ENCODE data around the gene ARL4C.
"Not testable (repeated sequence)": the region's sequence is repeated elsewhere in the genome, so short reads cannot be mapped to it uniquely, and the experiment has no call there.

The ARL4C gene

GRCh38 chr2:234455246-234455645 is 41.6 kb downstream of the ARL4C start:
- not testable (repeated sequence) for H3K9me3 ChIP-seq (ENCODE audit: control insufficient read depth in 2 of 2, low read length in 2 of 2); H3K4me1 ChIP-seq (ENCODE audit: control insufficient read depth, insufficient read depth, low read length); H3K27ac ChIP-seq (ENCODE audit: low read length); H3K9ac ChIP-seq (ENCODE audit: low read length in 2 of 2); H3K4me3 ChIP-seq (ENCODE audit: low read length in 2 of 2); H3K27me3 ChIP-seq (ENCODE audit: control insufficient read depth in 1 of 2, insufficient read depth in 2 of 2, low read length in 2 of 2); H3K36me3 ChIP-seq (ENCODE audit: control insufficient read depth in 2 of 2, insufficient read depth in 2 of 2, low read length in 2 of 2)

DNA sequence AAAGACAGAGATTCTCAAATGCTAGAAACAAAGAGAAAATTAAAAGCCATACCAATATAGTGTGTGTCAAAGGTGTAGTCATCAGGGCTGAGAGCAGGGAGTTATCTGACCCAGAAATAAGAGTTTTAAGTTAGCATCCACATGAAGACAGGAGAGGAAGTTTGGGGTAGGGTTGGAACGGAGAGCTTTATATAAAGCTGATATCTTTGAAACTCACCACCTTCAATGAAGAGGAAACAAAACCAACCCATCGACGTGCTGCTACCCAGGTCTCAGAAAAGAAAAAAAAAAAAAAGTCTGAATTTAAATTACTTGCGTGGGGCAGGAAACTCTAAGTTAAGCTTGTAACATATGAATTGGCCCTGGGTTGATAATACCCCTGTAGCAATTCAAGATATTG is 42.4 kb downstream of the ARL4C start:
- Histone ChIP-seq H3K36me3 (ENCODE audit: control insufficient read depth in 2 of 2, insufficient read depth in 2 of 2, low read length in 2 of 2) (no peaks in the 10 kb centered on the region), H3K4me1 (ENCODE audit: control insufficient read depth, insufficient read depth, low read length) (no peaks in the 10 kb centered on the region), H3K27ac (ENCODE audit: low read length) (no peak overlapping the region), H3K27me3 (ENCODE audit: control insufficient read depth in 1 of 2, insufficient read depth in 2 of 2, low read length in 2 of 2) (no peaks in the 10 kb centered on the region), H3K9me3 (ENCODE audit: control insufficient read depth in 2 of 2, low read length in 2 of 2) (peaks cover 0 to 4% of the 10 kb centered on the region in 2 donors), H3K9ac (ENCODE audit: low read length in 2 of 2) (no peak overlapping the region), H3K4me3 (ENCODE audit: low read length in 2 of 2) (no peak overlapping the region)

DNA sequence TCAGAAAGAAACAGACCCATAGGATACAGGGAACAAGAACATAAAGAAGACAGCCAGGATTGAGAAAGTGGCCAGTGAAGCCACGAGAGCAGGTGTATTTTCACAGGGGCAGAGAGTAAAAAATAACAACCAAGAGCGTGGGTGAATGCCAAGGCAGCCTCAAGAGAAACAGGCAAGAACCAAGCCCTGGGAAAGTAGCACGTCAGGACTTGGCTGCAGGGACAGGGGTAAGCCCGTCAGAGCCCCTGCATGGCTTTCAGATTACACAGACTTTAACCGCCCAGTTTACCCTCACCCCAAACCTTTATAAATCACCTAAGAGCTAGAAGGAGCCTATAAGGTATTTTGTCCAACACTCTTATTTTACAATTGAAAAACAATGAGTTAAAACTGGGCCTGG is 43.7 kb downstream of the ARL4C start:
- Histone ChIP-seq H3K36me3 (ENCODE audit: control insufficient read depth in 2 of 2, insufficient read depth in 2 of 2, low read length in 2 of 2) (no peaks in the 10 kb centered on the region), H3K9ac (ENCODE audit: low read length in 2 of 2) (no peak overlapping the region), H3K27me3 (ENCODE audit: control insufficient read depth in 1 of 2, insufficient read depth in 2 of 2, low read length in 2 of 2) (no peaks in the 10 kb centered on the region), H3K27ac (ENCODE audit: low read length) (no peak overlapping the region), H3K9me3 (ENCODE audit: control insufficient read depth in 2 of 2, low read length in 2 of 2) (peaks cover 0 to 2% of the 10 kb centered on the region in 2 donors), H3K4me1 (ENCODE audit: control insufficient read depth, insufficient read depth, low read length) (no peaks in the 10 kb centered on the region), H3K4me3 (ENCODE audit: low read length in 2 of 2) (no peak overlapping the region)

- H3K27ac ChIP-seq (ENCODE audit: low read length), result no peak overlapping the region
- H3K27me3 ChIP-seq (ENCODE audit: control insufficient read depth in 1 of 2, insufficient read depth in 2 of 2, low read length in 2 of 2), result no peaks in the 10 kb centered on the region
- no peaks in the 10 kb centered on the region for H3K4me1 ChIP-seq (ENCODE audit: control insufficient read depth, insufficient read depth, low read length)
- no peaks in the 10 kb centered on the region for H3K9me3 ChIP-seq (ENCODE audit: control insufficient read depth in 2 of 2, low read length in 2 of 2)
- no peak overlapping the region for H3K4me3 ChIP-seq (ENCODE audit: low read length in 2 of 2)
- H3K9ac ChIP-seq (ENCODE audit: low read length in 2 of 2), result no peak overlapping the region
- no peaks in the 10 kb centered on the region for H3K36me3 ChIP-seq (ENCODE audit: control insufficient read depth in 2 of 2, insufficient read depth in 2 of 2, low read length in 2 of 2)
Observed at GRCh38 chr2:234451852-234452625, 44.8 kb downstream of the ARL4C start.

DNA sequence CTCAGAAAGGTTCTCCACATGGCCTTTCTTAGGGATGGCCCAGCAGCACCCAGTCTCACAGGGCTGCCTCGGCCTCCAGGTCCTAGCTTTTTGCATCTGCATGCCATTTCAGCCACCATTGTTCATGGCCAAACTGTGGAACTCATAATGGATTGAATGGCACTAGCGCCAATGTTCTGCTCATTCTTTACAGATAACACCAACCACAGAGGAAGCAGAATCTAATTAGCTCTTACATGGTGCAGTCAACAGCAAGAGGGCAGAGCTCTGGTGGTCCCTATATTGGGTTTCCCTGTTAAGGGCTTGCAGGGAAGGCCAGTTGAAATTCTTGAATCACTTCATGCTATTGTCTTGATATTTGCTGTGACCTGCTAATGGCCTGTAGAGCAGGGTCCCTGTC is 45.6 kb downstream of the ARL4C start:
- Histone ChIP-seq H3K9ac (ENCODE audit: low read length in 2 of 2) (no peak overlapping the region), H3K27me3 (ENCODE audit: control insufficient read depth in 1 of 2, insufficient read depth in 2 of 2, low read length in 2 of 2) (no peaks in the 10 kb centered on the region), H3K9me3 (ENCODE audit: control insufficient read depth in 2 of 2, low read length in 2 of 2) (no peaks in the 10 kb centered on the region), H3K36me3 (ENCODE audit: control insufficient read depth in 2 of 2, insufficient read depth in 2 of 2, low read length in 2 of 2) (no peaks in the 10 kb centered on the region), H3K4me1 (ENCODE audit: control insufficient read depth, insufficient read depth, low read length) (no peaks in the 10 kb centered on the region), H3K4me3 (ENCODE audit: low read length in 2 of 2) (no peak overlapping the region), H3K27ac (ENCODE audit: low read length) (no peak overlapping the region)

- H3K27me3 ChIP-seq (ENCODE audit: control insufficient read depth in 1 of 2, insufficient read depth in 2 of 2, low read length in 2 of 2), result no peaks in the 10 kb centered on the region
- H3K36me3 ChIP-seq (ENCODE audit: control insufficient read depth in 2 of 2, insufficient read depth in 2 of 2, low read length in 2 of 2), result no peaks in the 10 kb centered on the region
- no peaks in the 10 kb centered on the region for H3K4me1 ChIP-seq (ENCODE audit: control insufficient read depth, insufficient read depth, low read length)
- no peak overlapping the region for H3K27ac ChIP-seq (ENCODE audit: low read length)
- H3K9ac ChIP-seq (ENCODE audit: low read length in 2 of 2), result no peak overlapping the region
- no peaks in the 10 kb centered on the region for H3K9me3 ChIP-seq (ENCODE audit: control insufficient read depth in 2 of 2, low read length in 2 of 2)
- H3K4me3 ChIP-seq (ENCODE audit: low read length in 2 of 2), result no peak overlapping the region
Observed at GRCh38 chr2:234450431-234451124, 46.3 kb downstream of the ARL4C start.

DNA sequence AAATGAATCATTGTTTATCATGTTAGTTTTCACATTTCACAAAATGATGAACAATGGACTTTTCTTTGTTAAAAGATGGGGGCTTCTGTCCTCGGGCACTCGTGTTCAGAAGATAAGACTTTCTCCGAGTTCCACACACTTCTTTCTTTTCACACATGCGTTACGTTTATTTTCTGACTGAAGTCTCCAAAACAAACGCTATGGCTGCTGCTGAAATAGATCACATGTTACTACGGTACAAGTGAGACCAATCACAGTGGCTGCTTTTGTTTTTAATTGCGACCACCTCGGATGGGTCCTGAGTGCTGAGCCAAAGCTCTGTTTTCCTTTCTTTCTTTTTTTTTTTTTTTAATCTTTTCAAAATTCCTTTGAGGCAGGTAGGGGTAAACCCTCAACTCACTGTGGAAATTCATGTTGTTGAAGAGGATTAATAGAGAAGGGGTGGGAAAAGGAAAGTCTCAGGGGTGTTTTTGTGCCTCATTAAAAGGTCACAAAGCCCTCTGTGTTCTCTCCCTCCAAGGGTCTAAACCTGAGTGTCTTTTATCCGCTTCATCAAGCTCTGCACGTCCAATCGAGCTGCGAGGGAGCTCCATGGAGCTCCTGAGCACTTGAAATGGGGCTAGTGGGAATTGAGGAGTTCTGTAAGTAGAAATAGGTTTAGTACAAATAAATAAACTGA is 48.2 kb downstream of the ARL4C start:
- no peak overlapping the region for H3K4me3 ChIP-seq (ENCODE audit: low read length in 2 of 2)
- H3K27ac ChIP-seq (ENCODE audit: low read length), result no peak overlapping the region
- no peaks in the 10 kb centered on the region for H3K27me3 ChIP-seq (ENCODE audit: control insufficient read depth in 1 of 2, insufficient read depth in 2 of 2, low read length in 2 of 2)
- H3K4me1 ChIP-seq (ENCODE audit: control insufficient read depth, insufficient read depth, low read length), result peaks cover 8% of the 10 kb centered on the region
- H3K36me3 ChIP-seq (ENCODE audit: control insufficient read depth in 2 of 2, insufficient read depth in 2 of 2, low read length in 2 of 2), result no peaks in the 10 kb centered on the region
- no peaks in the 10 kb centered on the region for H3K9me3 ChIP-seq (ENCODE audit: control insufficient read depth in 2 of 2, low read length in 2 of 2)
- no peak overlapping the region for H3K9ac ChIP-seq (ENCODE audit: low read length in 2 of 2)

DNA sequence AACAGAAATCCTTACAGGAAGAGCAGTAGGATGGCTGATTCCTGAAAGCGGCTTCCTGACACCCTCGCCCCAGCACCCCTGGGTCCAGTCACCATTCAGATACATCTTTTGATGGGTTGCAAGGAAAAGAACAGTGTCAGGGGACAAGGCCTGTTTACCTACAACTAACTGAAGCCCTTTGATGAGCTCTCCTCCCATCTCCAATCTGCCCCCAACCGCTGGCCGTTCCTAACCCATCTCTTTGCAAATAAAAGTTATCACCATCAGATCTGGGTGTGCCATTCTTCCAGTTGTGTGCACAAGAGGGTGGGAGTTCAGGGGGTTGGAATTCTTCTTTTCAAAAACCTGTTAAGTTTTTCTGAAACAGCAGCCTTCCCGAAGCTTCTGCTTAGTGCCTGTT is 48.9 kb downstream of the ARL4C start:
- Histone ChIP-seq H3K27me3 (ENCODE audit: control insufficient read depth in 1 of 2, insufficient read depth in 2 of 2, low read length in 2 of 2) (no peaks in the 10 kb centered on the region), H3K4me3 (ENCODE audit: low read length in 2 of 2) (no peak overlapping the region), H3K9ac (ENCODE audit: low read length in 2 of 2) (no peak overlapping the region), H3K4me1 (ENCODE audit: control insufficient read depth, insufficient read depth, low read length) (peaks cover 8% of the 10 kb centered on the region), H3K9me3 (ENCODE audit: control insufficient read depth in 2 of 2, low read length in 2 of 2) (no peaks in the 10 kb centered on the region), H3K36me3 (ENCODE audit: control insufficient read depth in 2 of 2, insufficient read depth in 2 of 2, low read length in 2 of 2) (no peaks in the 10 kb centered on the region), H3K27ac (ENCODE audit: low read length) (no peak overlapping the region)

GRCh38 chr2:234447189-234447588 is 49.7 kb downstream of the ARL4C start:
- H3K4me1 ChIP-seq (ENCODE audit: control insufficient read depth, insufficient read depth, low read length), result peaks cover 8% of the 10 kb centered on the region
- H3K27ac ChIP-seq (ENCODE audit: low read length), result no peak overlapping the region
- H3K36me3 ChIP-seq (ENCODE audit: control insufficient read depth in 2 of 2, insufficient read depth in 2 of 2, low read length in 2 of 2), result no peaks in the 10 kb centered on the region

DNA sequence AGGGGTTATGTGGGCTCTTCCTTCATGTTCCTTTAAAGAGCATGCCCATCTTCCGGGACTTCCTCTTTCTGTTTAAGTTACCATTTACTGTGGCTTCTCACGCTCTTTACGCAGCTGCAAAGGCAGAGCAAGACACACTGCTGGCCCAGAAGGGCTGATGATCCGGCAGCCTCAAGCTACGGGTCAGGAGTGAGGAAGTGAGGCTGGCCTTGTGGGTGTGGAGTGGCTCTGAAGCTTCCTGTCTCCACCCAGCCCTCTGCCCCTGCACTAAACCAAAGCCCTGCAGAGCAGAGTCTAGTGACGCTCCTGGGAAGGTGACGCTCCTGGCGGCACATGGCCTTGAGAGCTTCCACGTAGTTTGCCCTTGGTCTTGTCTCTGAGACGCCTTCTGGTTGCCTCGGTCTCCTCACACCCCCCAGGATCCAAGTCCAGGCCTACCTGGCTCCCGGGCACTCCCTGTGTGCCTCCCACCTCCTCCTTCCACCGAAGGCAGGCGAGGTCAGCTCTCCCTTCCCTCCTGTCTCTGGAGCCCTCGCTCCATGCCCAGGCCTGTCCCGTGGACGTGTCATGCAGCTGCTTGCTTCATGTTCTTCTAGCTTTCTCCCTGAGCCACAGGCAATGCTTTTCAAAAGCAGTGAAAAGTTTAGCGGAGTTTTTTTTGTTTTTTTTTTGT is 50.3 kb downstream of the ARL4C start:
- Histone ChIP-seq H3K9me3 (ENCODE audit: control insufficient read depth in 2 of 2, low read length in 2 of 2) (no peaks in the 10 kb centered on the region), H3K4me3 (ENCODE audit: low read length in 2 of 2) (peak overlapping the region in 1 of 2 donors; percentile 8), H3K4me1 (ENCODE audit: control insufficient read depth, insufficient read depth, low read length) (peaks cover 8% of the 10 kb centered on the region), H3K36me3 (ENCODE audit: control insufficient read depth in 2 of 2, insufficient read depth in 2 of 2, low read length in 2 of 2) (no peaks in the 10 kb centered on the region), H3K9ac (ENCODE audit: low read length in 2 of 2) (no peak overlapping the region), H3K27ac (ENCODE audit: low read length) (no peak overlapping the region), H3K27me3 (ENCODE audit: control insufficient read depth in 1 of 2, insufficient read depth in 2 of 2, low read length in 2 of 2) (no peaks in the 10 kb centered on the region)

More at GRCh38 chr2:234447189-234447588, 49.7 kb downstream of the ARL4C start:
- H3K27me3 ChIP-seq (ENCODE audit: control insufficient read depth in 1 of 2, insufficient read depth in 2 of 2, low read length in 2 of 2), result no peaks in the 10 kb centered on the region
- H3K9ac ChIP-seq (ENCODE audit: low read length in 2 of 2), result no peak overlapping the region
- no peak overlapping the region for H3K4me3 ChIP-seq (ENCODE audit: low read length in 2 of 2)
- H3K9me3 ChIP-seq (ENCODE audit: control insufficient read depth in 2 of 2, low read length in 2 of 2), result no peaks in the 10 kb centered on the region
